Neural cell (in vitro differentiated cells): ENCODE measurements around the gene RPL19. TPM values are rescaled to one million over a fixed set of nuclear protein-coding genes. Genes with fewer than 3 reads are reported as not detected.

Experiments used
- H2AFZ ChIP-seq: fragments of 200-600, 300-800 bp; sonication (generic), shearing (Covaris generic); 2 replicates; pipeline ENCODE4 v1.6.0; 2014; ENCODE audit warnings: low read depth, mild to moderate bottlenecking, antibody characterized with exemption, low read length, moderate library complexity
- H3F3A ChIP-seq: fragments of 200-600 bp; shearing (Covaris generic); 2 replicates; pipeline ENCODE4 v1.6.1; 2016; ENCODE audit warnings: mild to moderate bottlenecking, moderate library complexity, mixed read lengths, antibody characterized with exemption, low read length; ENCODE audit not compliant: insufficient read depth, poor library complexity, severe bottlenecking
- H3K27ac ChIP-seq: fragments of 200-600, 300-800 bp; sonication (generic), shearing (Covaris generic); 2 replicates; pipeline ENCODE4 v1.5.1; 2014; ENCODE audit warnings: mild to moderate bottlenecking, low read length, moderate library complexity
- H3K27me3 ChIP-seq: fragments of 300-800, 200-600 bp; sonication (generic), shearing (Covaris generic); 2 replicates; pipeline ENCODE4 v1.6.0; 2014; ENCODE audit warnings: mild to moderate bottlenecking, low read depth, low read length, moderate library complexity; ENCODE audit not compliant: insufficient read depth
- H3K36me3 ChIP-seq: fragments of 300-800, 200-600 bp; sonication (generic), shearing (Covaris generic); 2 replicates; pipeline ENCODE4 v1.5.1; 2014; ENCODE audit warnings: mild to moderate bottlenecking, antibody characterized with exemption, low read length, moderate library complexity; ENCODE audit not compliant: insufficient read depth
- H3K4me2 ChIP-seq: fragments of 300-800, 200-600 bp; sonication (generic), shearing (Covaris generic); 2 replicates; pipeline ENCODE4 v1.6.0; 2014; ENCODE audit warnings: mild to moderate bottlenecking, low read length
- H3K4me3 ChIP-seq: fragments of 300-800, 200-600 bp; sonication (generic), shearing (Covaris generic); 2 replicates; pipeline ENCODE4 v1.5.1; 2014; ENCODE audit warnings: mild to moderate bottlenecking, low read length, moderate library complexity
- H3K79me2 ChIP-seq: fragments of 200-600 bp; shearing (Covaris generic); replicated peaks from 2 replicates; pipeline ENCODE4 v1.6.0; 2014; ENCODE audit warnings: mild to moderate bottlenecking, low read length, moderate library complexity; ENCODE audit not compliant: insufficient read depth
- H3K9ac ChIP-seq: fragments of 300-800, 200-600 bp; sonication (generic), shearing (Covaris generic); 2 replicates; pipeline ENCODE4 v1.6.1; 2016; ENCODE audit warnings: mild to moderate bottlenecking, low read length, mixed read lengths
- H3K9me2 ChIP-seq: fragments of 200-600 bp; shearing (Covaris generic); 2 replicates; pipeline ENCODE4 v1.6.1; 2016; ENCODE audit warnings: mild to moderate bottlenecking, low read length, mixed read lengths; ENCODE audit not compliant: insufficient read depth
- H3K9me3 ChIP-seq: fragments of 200-600, 300-800 bp; sonication (generic), shearing (Covaris generic); 2 replicates; pipeline ENCODE4 v1.6.1; 2016; ENCODE audit warnings: mild to moderate bottlenecking, mixed run types, low read length, moderate library complexity, mixed read lengths
- H4K20me1 ChIP-seq: fragments of 200-600 bp; shearing (Covaris generic); 2 replicates; pipeline ENCODE4 v1.6.1; 2016; ENCODE audit warnings: mild to moderate bottlenecking, mixed run types; ENCODE audit not compliant: insufficient read depth
- EP300 ChIP-seq: fragments of 450-650 bp; conservative IDR thresholded peaks from 2 replicates; pipeline ENCODE4 v1.6.1; 2014; ENCODE audit warnings: antibody characterized with exemption, mild to moderate bottlenecking, moderate library complexity; ENCODE audit not compliant: poor library complexity, severe bottlenecking
- EZH2 ChIP-seq: fragments of 200-600, 300-800 bp; shearing (Covaris generic), sonication (generic); IDR thresholded peaks from 2 replicates; pipeline ENCODE4 v1.6.1; 2014; ENCODE audit warnings: antibody characterized with exemption, low read length, borderline replicate concordance, mild to moderate bottlenecking; ENCODE audit not compliant: insufficient read depth, poor library complexity, severe bottlenecking
- MXI1 ChIP-seq: fragments of 450-650 bp; conservative IDR thresholded peaks from 2 replicates; pipeline ENCODE4 v1.6.1; 2014; ENCODE audit warnings: antibody characterized with exemption, mild to moderate bottlenecking; ENCODE audit not compliant: poor library complexity, severe bottlenecking
- POLR2AphosphoS5 ChIP-seq: IDR thresholded peaks from 2 replicates; pipeline ENCODE4 v1.6.1; 2012
- RAD21 ChIP-seq: fragments of 450-650 bp; conservative IDR thresholded peaks from 2 replicates; pipeline ENCODE4 v1.6.1; 2014; ENCODE audit warnings: antibody characterized with exemption, mild to moderate bottlenecking, moderate library complexity
- SMC3 ChIP-seq: fragments of 450-650 bp; conservative IDR thresholded peaks from 2 replicates; pipeline ENCODE4 v1.6.1; 2014; ENCODE audit warnings: antibody characterized with exemption, mild to moderate bottlenecking, moderate library complexity; ENCODE audit not compliant: poor library complexity
- TAF1 ChIP-seq: IDR thresholded peaks from 2 replicates; pipeline ENCODE4 v1.6.1; 2012; ENCODE audit warnings: low read depth
- polyA plus RNA-seq: library from polyadenylated mRNA; depleted of rRNA; stranded (reverse); fragments of >200 nt; gene quantifications from 2 replicates; pipeline ENCODE4 v1.2.3, GENCODE V29; 2014
- TF ChIP-seq, protein P1 (sequence below): IDR thresholded peaks from 2 replicates; pipeline ENCODE4 v1.6.1; 2012; ENCODE audit warnings: borderline replicate concordance
- TF ChIP-seq, protein P2 (sequence below): fragments of 450-650 bp; IDR thresholded peaks from 2 replicates; pipeline ENCODE4 v1.5.1; 2014; ENCODE audit warnings: antibody characterized with exemption, mild to moderate bottlenecking, moderate library complexity; ENCODE audit not compliant: poor library complexity, severe bottlenecking

RPL19 gene
- polyA plus RNA-seq, 1 donor from 2014 or later: 1,623 TPM

DNA sequence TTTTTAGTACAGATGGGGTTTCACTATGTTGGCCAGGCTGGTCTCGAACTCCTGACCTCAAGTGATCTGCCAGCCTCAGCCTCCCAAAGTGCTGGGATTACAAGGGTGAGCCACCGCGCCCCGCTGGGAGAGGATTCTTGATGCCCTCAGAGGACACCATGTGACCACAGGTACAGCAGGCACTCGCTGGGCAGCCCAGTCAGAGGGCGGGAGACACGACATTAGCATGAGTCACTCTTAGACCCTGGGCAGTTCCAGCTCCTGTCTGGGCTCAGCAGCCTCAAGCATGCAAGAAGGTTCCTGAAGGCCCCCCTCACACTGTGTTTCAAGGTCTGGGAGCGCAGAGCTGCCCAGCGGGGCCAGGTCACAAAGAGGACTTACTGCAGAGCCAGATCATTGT is 13.8 kb downstream of the RPL19 start:
- TF ChIP-seq RAD21: no peak
- TF ChIP-seq TAF1: no peak
- TF ChIP-seq POLR2AphosphoS5: no peak
- Histone ChIP-seq H3K79me2 (no peaks in the 10 kb centered on the region), H3K9ac (no peak overlapping the region), H3K27me3 (peaks cover 13% of the 10 kb centered on the region), H3F3A (no peaks in the 10 kb centered on the region), H3K9me2 (no peaks in the 10 kb centered on the region), H3K27ac (no peak overlapping the region), H3K4me3 (no peak overlapping the region), H4K20me1 (no peaks in the 10 kb centered on the region), H3K4me2 (no peak overlapping the region), H3K36me3 (no peaks in the 10 kb centered on the region), H3K9me3 (no peaks in the 10 kb centered on the region), H2AFZ (no peak overlapping the region)

DNA sequence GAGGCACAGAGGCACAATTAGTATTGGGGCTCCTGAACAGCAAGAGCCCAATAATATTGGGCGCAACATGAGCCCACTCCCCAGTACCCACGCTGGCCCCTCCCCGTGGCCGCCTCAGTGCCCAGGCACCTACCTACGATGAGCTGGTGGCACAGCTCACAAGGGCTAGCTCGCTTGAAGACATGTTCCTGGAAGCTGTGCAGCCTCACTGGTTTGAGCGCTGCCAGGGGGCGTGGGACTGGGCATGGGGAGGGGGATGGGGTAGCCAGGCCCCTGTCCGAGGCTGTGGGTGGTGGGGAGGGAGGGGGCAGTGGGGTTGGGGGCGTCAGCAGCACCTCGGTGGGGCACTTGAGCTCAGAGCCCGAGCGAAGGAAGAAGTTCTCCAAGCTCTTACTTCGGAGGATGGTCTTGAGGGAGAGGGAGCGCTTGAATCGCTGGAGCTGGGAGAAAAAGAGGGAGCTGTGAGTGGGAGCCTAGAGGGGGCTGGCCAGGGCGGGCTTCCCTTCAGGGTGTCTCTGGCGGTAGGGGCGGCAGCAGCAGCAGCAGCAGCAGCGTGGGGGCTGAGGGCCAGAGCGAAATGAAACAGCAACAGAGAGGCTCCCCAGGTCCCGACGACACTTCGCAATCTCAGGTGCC is 17.8 kb downstream of the RPL19 start:
- TF ChIP-seq POLR2AphosphoS5 (no peak), RAD21 (no peak), EP300 (no peak), SMC3 (no peak), TAF1 (no peak), EZH2 (no peak), MXI1 (no peak)
- TF ChIP-seq, protein P1, sequence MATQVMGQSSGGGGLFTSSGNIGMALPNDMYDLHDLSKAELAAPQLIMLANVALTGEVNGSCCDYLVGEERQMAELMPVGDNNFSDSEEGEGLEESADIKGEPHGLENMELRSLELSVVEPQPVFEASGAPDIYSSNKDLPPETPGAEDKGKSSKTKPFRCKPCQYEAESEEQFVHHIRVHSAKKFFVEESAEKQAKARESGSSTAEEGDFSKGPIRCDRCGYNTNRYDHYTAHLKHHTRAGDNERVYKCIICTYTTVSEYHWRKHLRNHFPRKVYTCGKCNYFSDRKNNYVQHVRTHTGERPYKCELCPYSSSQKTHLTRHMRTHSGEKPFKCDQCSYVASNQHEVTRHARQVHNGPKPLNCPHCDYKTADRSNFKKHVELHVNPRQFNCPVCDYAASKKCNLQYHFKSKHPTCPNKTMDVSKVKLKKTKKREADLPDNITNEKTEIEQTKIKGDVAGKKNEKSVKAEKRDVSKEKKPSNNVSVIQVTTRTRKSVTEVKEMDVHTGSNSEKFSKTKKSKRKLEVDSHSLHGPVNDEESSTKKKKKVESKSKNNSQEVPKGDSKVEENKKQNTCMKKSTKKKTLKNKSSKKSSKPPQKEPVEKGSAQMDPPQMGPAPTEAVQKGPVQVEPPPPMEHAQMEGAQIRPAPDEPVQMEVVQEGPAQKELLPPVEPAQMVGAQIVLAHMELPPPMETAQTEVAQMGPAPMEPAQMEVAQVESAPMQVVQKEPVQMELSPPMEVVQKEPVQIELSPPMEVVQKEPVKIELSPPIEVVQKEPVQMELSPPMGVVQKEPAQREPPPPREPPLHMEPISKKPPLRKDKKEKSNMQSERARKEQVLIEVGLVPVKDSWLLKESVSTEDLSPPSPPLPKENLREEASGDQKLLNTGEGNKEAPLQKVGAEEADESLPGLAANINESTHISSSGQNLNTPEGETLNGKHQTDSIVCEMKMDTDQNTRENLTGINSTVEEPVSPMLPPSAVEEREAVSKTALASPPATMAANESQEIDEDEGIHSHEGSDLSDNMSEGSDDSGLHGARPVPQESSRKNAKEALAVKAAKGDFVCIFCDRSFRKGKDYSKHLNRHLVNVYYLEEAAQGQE: no peak
- TF ChIP-seq, protein P2, sequence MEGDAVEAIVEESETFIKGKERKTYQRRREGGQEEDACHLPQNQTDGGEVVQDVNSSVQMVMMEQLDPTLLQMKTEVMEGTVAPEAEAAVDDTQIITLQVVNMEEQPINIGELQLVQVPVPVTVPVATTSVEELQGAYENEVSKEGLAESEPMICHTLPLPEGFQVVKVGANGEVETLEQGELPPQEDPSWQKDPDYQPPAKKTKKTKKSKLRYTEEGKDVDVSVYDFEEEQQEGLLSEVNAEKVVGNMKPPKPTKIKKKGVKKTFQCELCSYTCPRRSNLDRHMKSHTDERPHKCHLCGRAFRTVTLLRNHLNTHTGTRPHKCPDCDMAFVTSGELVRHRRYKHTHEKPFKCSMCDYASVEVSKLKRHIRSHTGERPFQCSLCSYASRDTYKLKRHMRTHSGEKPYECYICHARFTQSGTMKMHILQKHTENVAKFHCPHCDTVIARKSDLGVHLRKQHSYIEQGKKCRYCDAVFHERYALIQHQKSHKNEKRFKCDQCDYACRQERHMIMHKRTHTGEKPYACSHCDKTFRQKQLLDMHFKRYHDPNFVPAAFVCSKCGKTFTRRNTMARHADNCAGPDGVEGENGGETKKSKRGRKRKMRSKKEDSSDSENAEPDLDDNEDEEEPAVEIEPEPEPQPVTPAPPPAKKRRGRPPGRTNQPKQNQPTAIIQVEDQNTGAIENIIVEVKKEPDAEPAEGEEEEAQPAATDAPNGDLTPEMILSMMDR: no peak
- H3K4me2 ChIP-seq: no peak overlapping the region
- H3K27me3 ChIP-seq: peaks cover 3% of the 10 kb centered on the region
- H3K36me3 ChIP-seq: no peaks in the 10 kb centered on the region
- H3K9me3 ChIP-seq: no peaks in the 10 kb centered on the region
- no peaks in the 10 kb centered on the region for H3F3A ChIP-seq
- H3K79me2 ChIP-seq: no peaks in the 10 kb centered on the region
- H3K9me2 ChIP-seq: no peaks in the 10 kb centered on the region
- H3K4me3 ChIP-seq: no peak overlapping the region
- H2AFZ ChIP-seq: no peak overlapping the region
- no peak overlapping the region for H3K9ac ChIP-seq
- H3K27ac ChIP-seq: no peak overlapping the region
- no peaks in the 10 kb centered on the region for H4K20me1 ChIP-seq
